ENCODE data around the gene ACVR1B.

DNA sequence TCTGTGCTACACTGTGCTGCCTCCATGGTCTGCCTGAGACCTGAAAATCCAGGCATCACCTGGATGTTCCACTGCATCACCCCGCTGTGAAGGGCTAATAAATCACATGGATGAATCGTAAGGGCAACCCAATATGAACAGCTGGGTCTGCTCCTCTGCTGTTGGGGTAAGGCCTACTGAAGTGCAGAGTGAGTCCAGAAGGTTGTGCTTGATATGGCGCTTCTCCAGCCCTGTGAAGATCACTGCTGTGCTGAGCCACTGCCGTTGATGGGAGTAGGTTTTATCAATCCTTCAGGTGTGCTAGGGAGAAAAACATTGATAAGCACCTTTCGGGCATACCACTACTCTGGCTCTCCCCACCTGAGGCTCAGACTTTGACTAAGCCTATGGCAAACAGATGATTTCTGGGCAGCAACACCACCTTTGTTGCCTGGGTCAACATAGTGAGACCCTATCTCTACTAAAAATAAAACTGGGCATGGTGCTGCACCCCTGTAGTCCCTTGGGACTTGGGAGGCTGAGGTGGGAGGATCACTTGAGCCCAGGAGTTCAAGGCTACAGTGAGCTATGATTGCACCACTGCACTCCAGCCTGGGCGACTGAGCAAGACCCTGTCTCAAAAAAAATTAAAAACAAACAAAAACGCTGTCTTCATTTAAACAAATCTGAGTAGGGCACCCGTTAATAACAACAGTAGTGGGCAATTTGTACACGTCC is 42.5 kb upstream of the ACVR1B start:
- TF ChIP-seq, protein P1, sequence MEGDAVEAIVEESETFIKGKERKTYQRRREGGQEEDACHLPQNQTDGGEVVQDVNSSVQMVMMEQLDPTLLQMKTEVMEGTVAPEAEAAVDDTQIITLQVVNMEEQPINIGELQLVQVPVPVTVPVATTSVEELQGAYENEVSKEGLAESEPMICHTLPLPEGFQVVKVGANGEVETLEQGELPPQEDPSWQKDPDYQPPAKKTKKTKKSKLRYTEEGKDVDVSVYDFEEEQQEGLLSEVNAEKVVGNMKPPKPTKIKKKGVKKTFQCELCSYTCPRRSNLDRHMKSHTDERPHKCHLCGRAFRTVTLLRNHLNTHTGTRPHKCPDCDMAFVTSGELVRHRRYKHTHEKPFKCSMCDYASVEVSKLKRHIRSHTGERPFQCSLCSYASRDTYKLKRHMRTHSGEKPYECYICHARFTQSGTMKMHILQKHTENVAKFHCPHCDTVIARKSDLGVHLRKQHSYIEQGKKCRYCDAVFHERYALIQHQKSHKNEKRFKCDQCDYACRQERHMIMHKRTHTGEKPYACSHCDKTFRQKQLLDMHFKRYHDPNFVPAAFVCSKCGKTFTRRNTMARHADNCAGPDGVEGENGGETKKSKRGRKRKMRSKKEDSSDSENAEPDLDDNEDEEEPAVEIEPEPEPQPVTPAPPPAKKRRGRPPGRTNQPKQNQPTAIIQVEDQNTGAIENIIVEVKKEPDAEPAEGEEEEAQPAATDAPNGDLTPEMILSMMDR (IDR thresholded peaks at IDR 0.05; ENCODE audit: borderline replicate concordance, extremely low read depth, low read length, poor library complexity, severe bottlenecking) = no peak
- no peak for TF ChIP-seq EZH2 (IDR thresholded peaks at IDR 0.05; ENCODE audit: borderline replicate concordance, low read depth, low read length, severe bottlenecking)

Measured in DND-41 (cell line).